HepG2 (cell line): ENCODE measurements around the gene ERC1. TPM values are rescaled to one million over a fixed set of nuclear protein-coding genes. Genes with fewer than 3 reads are reported as not detected.

Source experiments
- ATAC-seq: fragments of 200-7000 bp; cut with Tn5 transposase; 3 replicates; pipeline ENCODE4 v1.9.1; 2020; ENCODE audit warnings: mild to moderate bottlenecking, moderate library complexity
- BruUV-seq: library from RNA; stranded (reverse); fragments of 400-500 nt; replicated peaks from 2 replicates; lab custom pipeline; 2021; lab: Mats Ljungman, UMichigan
- CTCF ChIA-PET: fragments of 300-600 bp; formaldehyde crosslinking; extraction: SDS; loops from one replicate; lab custom pipeline; 2021; ENCODE audit warnings: low total read pairs, inconsistent platforms, low intra/inter-chr PET ratio; lab: Yijun Ruan, JAX
- POLR2A ChIA-PET: fragments of 350-600 bp; sonication (Branson Sonifier 250); formaldehyde crosslinking; loops from one replicate; lab custom pipeline; 2020; ENCODE audit warnings: antibody characterized with exemption, inconsistent platforms; lab: Yijun Ruan, JAX
- DNase-seq: peaks from one replicate; pipeline ENCODE4 v3.0.0-alpha.2; 2015; ENCODE audit warnings: low spot score
- FAIRE-seq: peaks from 3 replicates; lab custom pipeline; 2011; peaks lifted over from hg19 to GRCh38; lab: Jason Lieb, UNC
- H2AFZ ChIP-seq: one replicate; pipeline ENCODE4 v1.6.1; 2011; ENCODE audit warnings: low read length, inconsistent platforms
- H3K27ac ChIP-seq: fragments of 300-600 bp; 3 replicates; pipeline ENCODE4 v1.8.0; 2011; ENCODE audit warnings: mixed run types, mild to moderate bottlenecking, mixed read lengths, low read length, inconsistent platforms; ENCODE audit not compliant: insufficient read depth; ENCODE audit errors: extremely low read length
- H3K27me3 ChIP-seq, 2 experiments: fragments of 200-600 bp in 1 of 2; 2 replicates in 1 of 2; 3 replicates in 1 of 2; pipeline versions ENCODE4 v1.6.0 to v1.8.0; 2011; ENCODE audit warnings: low read length in 2 of 2, mild to moderate bottlenecking in 2 of 2, moderate library complexity in 2 of 2, inconsistent platforms in 1 of 2; ENCODE audit not compliant: insufficient read depth in 2 of 2, control insufficient read depth in 1 of 2
- H3K36me3 ChIP-seq, 2 experiments: fragments of 200-600 bp in 1 of 2; replicated peaks in 1 of 2; 2 replicates in 1 of 2; 3 replicates in 1 of 2; pipeline versions ENCODE4 v1.5.1 to v1.8.0; 2011; ENCODE audit warnings: low read length in 2 of 2, inconsistent platforms in 1 of 2; ENCODE audit not compliant: insufficient read depth in 2 of 2, control insufficient read depth in 1 of 2
- H3K4me1 ChIP-seq: 2 replicates; pipeline ENCODE4 v1.5.1; 2012; ENCODE audit warnings: low read length, inconsistent platforms; ENCODE audit not compliant: insufficient read depth
- H3K4me2 ChIP-seq: 2 replicates; pipeline ENCODE4 v1.6.0; 2011; ENCODE audit warnings: low read depth, low read length, inconsistent platforms
- H3K4me3 ChIP-seq, 3 experiments: fragments of 200-600 bp in 1 of 3; sonication (generic), shearing (Covaris generic) in 1 of 3; replicated peaks in 1 of 3; 2 replicates each; pipeline ENCODE4 v1.5.1; 2011 to 2016; ENCODE audit warnings: low read length in 3 of 3, inconsistent platforms in 2 of 3, low read depth in 2 of 3, mild to moderate bottlenecking in 2 of 3, control low read depth in 1 of 3, mixed read lengths in 1 of 3; ENCODE audit not compliant: insufficient read depth in 1 of 3
- H3K79me2 ChIP-seq: one replicate; pipeline ENCODE4 v1.6.1; 2011; ENCODE audit warnings: low read length, inconsistent platforms; ENCODE audit not compliant: insufficient read depth
- H3K9ac ChIP-seq: 2 replicates; pipeline ENCODE4 v1.6.0; 2011; ENCODE audit warnings: mild to moderate bottlenecking, low read depth, low read length, inconsistent platforms; ENCODE audit not compliant: insufficient read depth
- H3K9me3 ChIP-seq: 2 replicates; pipeline ENCODE4 v1.5.1; 2012; ENCODE audit warnings: mild to moderate bottlenecking, low read length
- H4K20me1 ChIP-seq: 2 replicates; pipeline ENCODE4 v1.6.0; 2011; ENCODE audit warnings: inconsistent platforms, mild to moderate bottlenecking, low read length, moderate library complexity; ENCODE audit not compliant: insufficient read depth
- DDIT3 ChIP-seq: sonication (generic); formaldehyde crosslinking; IDR thresholded peaks from 2 replicates; pipeline ENCODE4 v1.4.0; 2020; ENCODE audit warnings: mild to moderate bottlenecking, missing genetic modification reagents
- ESRRA ChIP-seq: sonication (generic); formaldehyde crosslinking; IDR thresholded peaks from 2 replicates; pipeline ENCODE4 v1.5.1; 2020; ENCODE audit warnings: mild to moderate bottlenecking, low read depth, missing genetic modification reagents
- MTERF4 ChIP-seq: sonication (generic); formaldehyde crosslinking; IDR thresholded peaks from 2 replicates; pipeline ENCODE4 v1.8.0; 2023; ENCODE audit warnings: mild to moderate bottlenecking, missing genetic modification reagents
- SNAPC2 ChIP-seq: sonication (generic); formaldehyde crosslinking; IDR thresholded peaks from 2 replicates; pipeline ENCODE4 v1.8.1; 2022; ENCODE audit warnings: mild to moderate bottlenecking, missing genetic modification reagents
- TCF7L2 ChIP-seq: IDR thresholded peaks from 2 replicates; pipeline ENCODE4 v1.6.1; 2011; ENCODE audit warnings: mild to moderate bottlenecking, low read depth, low read length, moderate library complexity
- XBP1 ChIP-seq: sonication (generic); formaldehyde crosslinking; IDR thresholded peaks from 2 replicates; pipeline ENCODE4 v1.5.0; 2020; ENCODE audit warnings: missing genetic modification reagents
- ZBTB8A ChIP-seq: sonication (generic); formaldehyde crosslinking; IDR thresholded peaks from 2 replicates; pipeline ENCODE4 v1.4.0; 2020; ENCODE audit warnings: mild to moderate bottlenecking, low read depth, missing genetic modification reagents, borderline replicate concordance
- ZNF441 ChIP-seq: sonication (generic); formaldehyde crosslinking; IDR thresholded peaks from 2 replicates; pipeline ENCODE4 v1.7.0; 2021; ENCODE audit warnings: missing genetic modification reagents, borderline replicate concordance
- ZNF747 ChIP-seq: sonication (generic); formaldehyde crosslinking; IDR thresholded peaks from 2 replicates; pipeline ENCODE4 v1.8.1; 2023; ENCODE audit warnings: missing genetic modification reagents, mild to moderate bottlenecking, borderline replicate concordance
- ZNF816 ChIP-seq: sonication (generic); formaldehyde crosslinking; IDR thresholded peaks from 2 replicates; pipeline ENCODE4 v1.8.0; 2022; ENCODE audit warnings: missing genetic modification reagents, mild to moderate bottlenecking, borderline replicate concordance
- WGBS: methylation state at CpG from one replicate; pipeline ENCODE4 v1.1.6; 2017; ENCODE audit warnings: low lambda C conversion rate; 5-methylcytosine and 5-hydroxymethylcytosine counted together
- in situ Hi-C: cut with HindIII; loops from 2 replicates; pipeline ENCODE4 v1.10.0; 2017; ENCODE audit warnings: low pct_unique_long_range_greater_than_20kb; ENCODE audit not compliant: extremely low pct_ligation_motif_present
- intact Hi-C: fragments of 100-400 bp; cut with micrococcal nuclease; formaldehyde crosslinking; loops from one replicate; pipeline ENCODE4 v1.10.0; 2022; ENCODE audit not compliant: unreplicated experiment
- polyA plus RNA-seq, 8 experiments: library from polyadenylated mRNA; depleted of rRNA in 3 of 8; stranded (reverse) in 7 of 8; unstranded in 1 of 8; fragments of >200 nt; fragmentation: Illumina TruSeq in 4 of 8; extraction: Trizol in 4 of 8; gene quantifications; 2 replicates each; pipeline versions ENCODE4 v1.2.1 to v1.2.3, GENCODE V29; 2011 to 2016; ENCODE audit warnings: low read depth in 4 of 8, missing spikeins in 1 of 8, mixed read lengths in 1 of 8; ENCODE audit not compliant: insufficient read depth in 1 of 8
- total RNA-seq, 5 experiments: library from RNA; depleted of rRNA; stranded (reverse); fragments of >200 nt; fragmentation: Illumina TruSeq; extraction: Trizol; gene quantifications; 2 replicates each; pipeline ENCODE4 v1.2.3, GENCODE V29; 2016; ENCODE audit warnings: low read depth in 1 of 5
- TF ChIP-seq, protein P1 (sequence below): sonication (generic); formaldehyde crosslinking; IDR thresholded peaks from 2 replicates; pipeline ENCODE4 v1.5.0; 2020; ENCODE audit warnings: missing genetic modification reagents
- TF ChIP-seq, protein P2 (sequence below): fragments of 450-650 bp; IDR thresholded peaks from 2 replicates; pipeline ENCODE4 v1.6.1; 2017

The ERC1 gene
- total and polyA plus RNA-seq, 2 of the 13 experiments (the other 11 are each of a cell fraction or from before 2014, with no cell fraction given): 6.1 to 12.4 TPM

DNA sequence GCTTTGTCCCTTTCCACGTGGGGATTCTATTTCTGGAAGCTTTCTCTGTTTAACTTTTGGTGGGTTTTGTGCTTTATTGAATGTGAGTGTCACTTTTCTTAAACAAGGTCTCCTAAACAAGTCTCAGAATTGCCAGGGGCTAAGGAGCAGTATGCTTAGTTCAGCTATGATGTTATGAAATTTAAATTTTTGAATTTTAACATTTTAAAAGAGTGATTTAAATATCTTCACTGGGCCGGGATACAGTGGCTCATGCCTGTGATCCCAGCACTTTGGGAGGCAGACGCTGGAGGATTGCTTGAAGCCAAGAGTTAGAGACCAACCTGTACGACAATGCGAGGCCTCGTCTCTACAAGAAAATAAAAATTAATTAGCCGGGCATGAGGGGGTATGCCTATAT, 276.2 kb downstream of the ERC1 start:
- TF ChIP-seq TCF7L2 (no peak), ZBTB8A (CRISPR knock-in tag) (no peak), MTERF4 (no peak), XBP1 (CRISPR knock-in tag) (no peak), ZNF441 (CRISPR knock-in tag) (no peak), SNAPC2 (CRISPR knock-in tag) (no peak), ZNF747 (no peak), ESRRA (CRISPR knock-in tag) (no peak), ZNF816 (CRISPR knock-in tag) (no peak), DDIT3 (no peak)
- TF ChIP-seq, protein P1, sequence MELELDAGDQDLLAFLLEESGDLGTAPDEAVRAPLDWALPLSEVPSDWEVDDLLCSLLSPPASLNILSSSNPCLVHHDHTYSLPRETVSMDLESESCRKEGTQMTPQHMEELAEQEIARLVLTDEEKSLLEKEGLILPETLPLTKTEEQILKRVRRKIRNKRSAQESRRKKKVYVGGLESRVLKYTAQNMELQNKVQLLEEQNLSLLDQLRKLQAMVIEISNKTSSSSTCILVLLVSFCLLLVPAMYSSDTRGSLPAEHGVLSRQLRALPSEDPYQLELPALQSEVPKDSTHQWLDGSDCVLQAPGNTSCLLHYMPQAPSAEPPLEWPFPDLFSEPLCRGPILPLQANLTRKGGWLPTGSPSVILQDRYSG (CRISPR knock-in tag): no peak
- TF ChIP-seq, protein P2, sequence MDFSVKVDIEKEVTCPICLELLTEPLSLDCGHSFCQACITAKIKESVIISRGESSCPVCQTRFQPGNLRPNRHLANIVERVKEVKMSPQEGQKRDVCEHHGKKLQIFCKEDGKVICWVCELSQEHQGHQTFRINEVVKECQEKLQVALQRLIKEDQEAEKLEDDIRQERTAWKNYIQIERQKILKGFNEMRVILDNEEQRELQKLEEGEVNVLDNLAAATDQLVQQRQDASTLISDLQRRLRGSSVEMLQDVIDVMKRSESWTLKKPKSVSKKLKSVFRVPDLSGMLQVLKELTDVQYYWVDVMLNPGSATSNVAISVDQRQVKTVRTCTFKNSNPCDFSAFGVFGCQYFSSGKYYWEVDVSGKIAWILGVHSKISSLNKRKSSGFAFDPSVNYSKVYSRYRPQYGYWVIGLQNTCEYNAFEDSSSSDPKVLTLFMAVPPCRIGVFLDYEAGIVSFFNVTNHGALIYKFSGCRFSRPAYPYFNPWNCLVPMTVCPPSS: no peak
- TF ChIP-seq, all 625 proteins: peak for 0
- POLR2A ChIA-PET: no interaction called here
- H3K4me3 ChIP-seq: no peak overlapping the region
- H3K9ac ChIP-seq: no peak overlapping the region
- no peaks in the 10 kb centered on the region for H3K27me3 ChIP-seq
- no peaks in the 10 kb centered on the region for H4K20me1 ChIP-seq
- intact Hi-C loops (no loop called here), in situ Hi-C loops (no loop called here)
- no peak for ATAC-seq
- no peak overlapping the region for H2AFZ ChIP-seq
- 98% methylated on average over 7 of the region's 7 CpGs for WGBS
- no peak overlapping the region for H3K4me2 ChIP-seq
- no peaks in the 10 kb centered on the region for H3K79me2 ChIP-seq
- no peaks in the 10 kb centered on the region for H3K4me1 ChIP-seq
- H3K9me3 ChIP-seq: no peaks in the 10 kb centered on the region
- no peak for DNase-seq
- BruUV-seq: no TSS peak
- no peak for FAIRE-seq
- no peak overlapping the region for H3K27ac ChIP-seq
- CTCF ChIA-PET: no interaction called here
- H3K36me3 ChIP-seq: peaks cover 2 to 12% of the 10 kb centered on the region in 2 experiments; a peak in 4 of 5 replicates
